Stimulated activated CD4-positive, alpha-beta T cell treated with anti-CD3 and anti-CD28 coated beads, TNF-alpha, amount 100 ng/mL, for 4 hours (primary cell): Measurements from ENCODE around the gene SALL4.
"Not testable (repeated sequence)": the region's sequence is repeated elsewhere in the genome, so short reads cannot be mapped to it uniquely, and the experiment has no call there.

Experiments
- DNase-seq, 3 experiments: peaks; one replicate each; pipeline ENCODE4 v3.0.0-alpha.2; 2020; ENCODE audit warnings: low read depth in 3 of 3

Gene SALL4

GRCh38 chr20:51801823-51802123, 548 bp downstream of the SALL4 start:
- no peak for DNase-seq

- DNase-seq = no peak
Measured at GRCh38 chr20:51801122-51801822, 1.0 kb downstream of the SALL4 start.

GRCh38 chr20:51800872-51801121, 1.5 kb downstream of the SALL4 start:
- no peak for DNase-seq

- peak; percentile 3 to 36 (median 24) for DNase-seq
Measured at GRCh38 chr20:51800060-51800871, 2.1 kb downstream of the SALL4 start.

GRCh38 chr20:51799401-51799860, 2.9 kb downstream of the SALL4 start:
- DNase-seq = no peak

GRCh38 chr20:51797357-51798025, 4.8 kb downstream of the SALL4 start:
- DNase-seq = no peak

- DNase-seq = no peak
Measured at GRCh38 chr20:51796340-51796739, 6.0 kb downstream of the SALL4 start.

- DNase-seq = no peak
Measured at GRCh38 chr20:51792960-51793359, 9.4 kb downstream of the SALL4 start.

GRCh38 chr20:51791626-51792025, 10.7 kb downstream of the SALL4 start:
- DNase-seq = no peak

- DNase-seq = no peak
Measured at GRCh38 chr20:51790256-51790655, 12.1 kb downstream of the SALL4 start.

GRCh38 chr20:51789434-51789833, 12.9 kb downstream of the SALL4 start:
- no peak for DNase-seq

GRCh38 chr20:51788822-51789221, 13.5 kb downstream of the SALL4 start:
- DNase-seq = no peak

- DNase-seq = no peak
Measured at GRCh38 chr20:51784299-51784698, 18.0 kb downstream of the SALL4 start.

GRCh38 chr20:51778229-51778759, 24.0 kb downstream of the SALL4 start:
- DNase-seq = not testable (repeated sequence)

GRCh38 chr20:51775241-51775640, 27.1 kb downstream of the SALL4 start:
- no peak for DNase-seq

GRCh38 chr20:51772236-51772635, 30.1 kb downstream of the SALL4 start:
- no peak for DNase-seq

GRCh38 chr20:51769976-51770615, 32.2 kb downstream of the SALL4 start:
- DNase-seq = no peak

- DNase-seq = no peak
Measured at GRCh38 chr20:51768759-51769517, 33.4 kb downstream of the SALL4 start.

GRCh38 chr20:51767867-51768758, 34.2 kb downstream of the SALL4 start, which contains the start of gene ATP9A:
Gene ATP9A (minus strand): TSS chr20:51768390. CDS start chr20:51768369, 21 bp downstream.
- no peak for DNase-seq
